HepG2 (cell line): ENCODE measurements around the gene ZBTB45. TPM values are rescaled to one million over a fixed set of nuclear protein-coding genes. Genes with fewer than 3 reads are reported as not detected.
A peak's percentile ranks its signal among the peaks of the same experiment; 100 is the strongest.

Source experiments
- ATF7-NPFF ChIP-seq: sonication (generic); formaldehyde crosslinking; IDR thresholded peaks from 2 replicates; pipeline ENCODE4 v1.8.1; 2023; ENCODE audit warnings: mild to moderate bottlenecking, low read depth, missing genetic modification reagents, moderate library complexity
- BRCA1 ChIP-seq: sonication (generic); formaldehyde crosslinking; IDR thresholded peaks from 2 replicates; pipeline ENCODE4 v1.4.0; 2020; ENCODE audit warnings: missing genetic modification reagents
- EED ChIP-seq: sonication (generic); formaldehyde crosslinking; IDR thresholded peaks from 2 replicates; pipeline ENCODE4 v1.5.0; 2020; ENCODE audit warnings: mild to moderate bottlenecking, missing genetic modification reagents
- ELF1 ChIP-seq: sonication (generic); formaldehyde crosslinking; IDR thresholded peaks from 2 replicates; pipeline ENCODE4 v1.4.0; 2020; ENCODE audit warnings: missing genetic modification reagents
- ETS1 ChIP-seq: sonication (generic); formaldehyde crosslinking; IDR thresholded peaks from 2 replicates; pipeline ENCODE4 v1.4.0; 2020; ENCODE audit warnings: missing genetic modification reagents
- FOXC1 ChIP-seq: sonication (generic); formaldehyde crosslinking; IDR thresholded peaks from 2 replicates; pipeline ENCODE4 v1.8.0; 2022; ENCODE audit warnings: mild to moderate bottlenecking, missing genetic modification reagents, borderline replicate concordance
- GMEB2 ChIP-seq: IDR thresholded peaks from 2 replicates; pipeline ENCODE4 v1.6.1; 2016; ENCODE audit warnings: missing biosample characterization, missing genetic modification reagents, low read depth
- IRX3 ChIP-seq: sonication (generic); formaldehyde crosslinking; IDR thresholded peaks from 2 replicates; pipeline ENCODE4 v1.8.1; 2023; ENCODE audit warnings: mild to moderate bottlenecking, low read depth, missing genetic modification reagents, borderline replicate concordance
- MTF2 ChIP-seq: sonication (generic); formaldehyde crosslinking; IDR thresholded peaks from 2 replicates; pipeline ENCODE4 v1.5.0; 2020; ENCODE audit warnings: missing genetic modification reagents, borderline replicate concordance
- POGZ ChIP-seq: sonication (generic); formaldehyde crosslinking; IDR thresholded peaks from 2 replicates; pipeline ENCODE4 v1.4.0; 2020; ENCODE audit warnings: mild to moderate bottlenecking, missing genetic modification reagents
- PRDM10 ChIP-seq: sonication (generic); formaldehyde crosslinking; IDR thresholded peaks from 2 replicates; pipeline ENCODE4 v1.4.0; 2020; ENCODE audit warnings: low read depth, missing genetic modification reagents
- PRPF4 ChIP-seq: fragments of 200-400 bp; formaldehyde crosslinking; IDR thresholded peaks from 2 replicates; pipeline ENCODE4 v1.6.1; 2016; ENCODE audit warnings: low read length, low read depth; ENCODE audit not compliant: poor library complexity, severe bottlenecking
- RFX5 ChIP-seq: IDR thresholded peaks from 2 replicates; pipeline ENCODE4 v1.6.1; 2011; ENCODE audit warnings: low read depth, low read length, improper control_type of control experiment
- SRSF1 ChIP-seq: fragments of 200-400 bp; formaldehyde crosslinking; optimal IDR thresholded peaks from 2 replicates; pipeline ENCODE3; 2017; ENCODE audit warnings: mild to moderate bottlenecking, low read depth, low read length, moderate library complexity
- SYNCRIP ChIP-seq: fragments of 200-400 bp; formaldehyde crosslinking; IDR thresholded peaks from 2 replicates; pipeline ENCODE4 v1.6.1; 2018; ENCODE audit warnings: mild to moderate bottlenecking, low read depth, low read length; ENCODE audit not compliant: insufficient read depth
- XRCC5 ChIP-seq: fragments of 200-400 bp; formaldehyde crosslinking; optimal IDR thresholded peaks from 2 replicates; pipeline ENCODE3; 2017; ENCODE audit warnings: mild to moderate bottlenecking, low read length
- ZBTB8A ChIP-seq: sonication (generic); formaldehyde crosslinking; IDR thresholded peaks from 2 replicates; pipeline ENCODE4 v1.4.0; 2020; ENCODE audit warnings: mild to moderate bottlenecking, low read depth, missing genetic modification reagents, borderline replicate concordance
- ZNF274 ChIP-seq: sonication (generic); formaldehyde crosslinking; IDR thresholded peaks from 2 replicates; pipeline ENCODE4 v1.5.1; 2020; ENCODE audit warnings: mild to moderate bottlenecking, missing genetic modification reagents
- ZNF326 ChIP-seq: sonication (generic); formaldehyde crosslinking; IDR thresholded peaks from 2 replicates; pipeline ENCODE4 v1.4.0; 2020; ENCODE audit warnings: missing genetic modification reagents, borderline replicate concordance
- ZNF446 ChIP-seq: sonication (generic); formaldehyde crosslinking; IDR thresholded peaks from 2 replicates; pipeline ENCODE4 v1.5.0; 2020; ENCODE audit warnings: mild to moderate bottlenecking, missing genetic modification reagents
- ZNF572 ChIP-seq: sonication (generic); formaldehyde crosslinking; IDR thresholded peaks from 2 replicates; pipeline ENCODE4 v1.5.1; 2020; ENCODE audit warnings: mild to moderate bottlenecking, missing genetic modification reagents
- ZNF784 ChIP-seq: sonication (generic); formaldehyde crosslinking; IDR thresholded peaks from 2 replicates; pipeline ENCODE4 v1.5.1; 2020; ENCODE audit warnings: missing genetic modification reagents, mild to moderate bottlenecking, borderline replicate concordance
- polyA plus RNA-seq, 8 experiments: library from polyadenylated mRNA; depleted of rRNA in 3 of 8; stranded (reverse) in 7 of 8; unstranded in 1 of 8; fragments of >200 nt; fragmentation: Illumina TruSeq in 4 of 8; extraction: Trizol in 4 of 8; gene quantifications; 2 replicates each; pipeline versions ENCODE4 v1.2.1 to v1.2.3, GENCODE V29; 2011 to 2016; ENCODE audit warnings: low read depth in 4 of 8, missing spikeins in 1 of 8, mixed read lengths in 1 of 8; ENCODE audit not compliant: insufficient read depth in 1 of 8
- total RNA-seq, 5 experiments: library from RNA; depleted of rRNA; stranded (reverse); fragments of >200 nt; fragmentation: Illumina TruSeq; extraction: Trizol; gene quantifications; 2 replicates each; pipeline ENCODE4 v1.2.3, GENCODE V29; 2016; ENCODE audit warnings: low read depth in 1 of 5

ZBTB45 gene
- total and polyA plus RNA-seq, 2 of the 13 experiments (the other 11 are each of a cell fraction or from before 2014, with no cell fraction given) = 3.0 to 3.7 TPM

GRCh38 chr19:58513694-58514563 lies 5.7 kb downstream of the ZBTB45 start (continued):
- TF ChIP-seq MTF2 (CRISPR knock-in tag) (no peak), BRCA1 (CRISPR knock-in tag) (no peak), ATF7-NPFF (no peak), RFX5 (no peak; the same call in 1 of the 2 replicates), SYNCRIP (no peak), ZNF446 (CRISPR knock-in tag) (no peak), ZNF326 (CRISPR knock-in tag) (no peak), ETS1 (peak; percentile 55; the same call in 1 of the 2 replicates), IRX3 (no peak), EED (CRISPR knock-in tag) (no peak; the same call in 1 of the 2 replicates), PRPF4 (peak; percentile 66), ZNF572 (CRISPR knock-in tag) (no peak), ZNF274 (CRISPR knock-in tag) (0 out of 2 replicates have a peak, but pooled peaks have one; percentile 16), FOXC1 (CRISPR knock-in tag) (0 out of 2 replicates have a peak, but pooled peaks have one; percentile 32), XRCC5 (peak; percentile 95), ZBTB8A (no peak), PRDM10 (CRISPR knock-in tag) (no peak), POGZ (CRISPR knock-in tag) (peak; percentile 60; the same call in 1 of the 2 replicates), ZNF784 (CRISPR knock-in tag) (peak; percentile 88), GMEB2 (CRISPR knock-in tag) (peak; percentile 88), SRSF1 (peak; percentile 37), ELF1 (CRISPR knock-in tag) (no peak)
